HUES6 (cell line): Measurements from ENCODE around the gene KCTD18.

Experiments used
- H3K27ac ChIP-seq: 2 replicates; pipeline ENCODE4 v1.7.0; 2013; ENCODE audit warnings: low read depth, mild to moderate bottlenecking, low read length, inconsistent platforms
- H3K27me3 ChIP-seq: 2 replicates; pipeline ENCODE4 v1.6.1; 2013; ENCODE audit warnings: low read length; ENCODE audit not compliant: control insufficient read depth, insufficient read depth
- H3K36me3 ChIP-seq: 2 replicates; pipeline ENCODE4 v1.6.1; 2013; ENCODE audit warnings: low read length; ENCODE audit not compliant: control insufficient read depth, insufficient read depth
- H3K4me1 ChIP-seq: 2 replicates; pipeline ENCODE4 v1.6.1; 2013; ENCODE audit warnings: low read length; ENCODE audit not compliant: control insufficient read depth, insufficient read depth
- H3K4me3 ChIP-seq: 2 replicates; pipeline ENCODE4 v1.5.1; 2013; ENCODE audit warnings: low read depth, low read length
- H3K9ac ChIP-seq: one replicate; pipeline ENCODE4 v1.6.1; 2013; ENCODE audit warnings: mild to moderate bottlenecking, low read length
- H3K9me3 ChIP-seq: 2 replicates; pipeline ENCODE4 v1.6.1; 2013; ENCODE audit warnings: low read depth, low read length; ENCODE audit not compliant: control insufficient read depth, insufficient read depth

KCTD18 gene

DNA sequence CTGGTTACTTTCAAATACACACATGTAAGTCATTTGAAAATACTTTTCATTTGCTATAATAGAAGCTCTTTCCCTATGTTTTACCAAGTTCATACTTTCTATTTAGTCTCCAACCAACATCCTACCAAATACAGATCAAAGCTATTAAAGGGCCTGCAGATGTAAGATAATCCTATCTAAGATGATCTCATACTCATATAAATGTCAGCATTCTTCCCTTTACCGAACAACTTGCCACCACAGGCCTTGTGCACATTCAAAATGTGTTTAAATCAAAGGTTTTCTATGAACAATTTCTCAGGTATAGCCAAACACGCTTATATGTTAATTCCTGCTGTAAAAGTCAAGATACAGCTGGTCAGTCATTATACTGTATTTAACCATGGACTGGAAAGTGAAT lies 23.3 kb downstream of the KCTD18 start:
- Histone ChIP-seq H3K27me3 (no peaks in the 10 kb centered on the region), H3K9ac (no peak overlapping the region), H3K9me3 (no peaks in the 10 kb centered on the region), H3K4me1 (peaks cover 6% of the 10 kb centered on the region; the same call in 1 of the 2 replicates), H3K36me3 (peaks cover 5% of the 10 kb centered on the region; the same call in 1 of the 2 replicates), H3K27ac (no peak overlapping the region), H3K4me3 (no peak overlapping the region)

DNA sequence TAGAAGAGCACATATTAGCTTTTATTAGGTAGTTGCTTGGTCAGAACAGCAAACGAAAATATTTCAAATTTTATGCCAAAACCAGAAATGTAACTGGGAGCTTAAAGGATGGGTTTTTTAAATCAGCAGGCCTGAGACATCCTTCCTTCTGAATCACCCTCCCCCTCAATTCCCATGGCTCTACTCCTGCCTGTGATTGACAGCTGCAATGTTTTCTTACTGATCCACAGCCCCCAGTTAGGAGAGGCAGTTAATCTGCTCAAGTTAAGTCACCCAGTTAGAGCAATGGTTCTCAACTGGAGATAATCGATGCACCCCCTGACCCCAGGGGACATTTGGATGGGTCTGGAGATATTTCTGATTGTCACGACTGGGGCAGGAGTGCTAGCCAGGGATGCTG lies 24.9 kb downstream of the KCTD18 start:
- peaks cover 17% of the 10 kb centered on the region for H3K4me1 ChIP-seq
- no peaks in the 10 kb centered on the region for H3K9me3 ChIP-seq
- no peak overlapping the region for H3K27ac ChIP-seq
- no peak overlapping the region for H3K9ac ChIP-seq
- 0 out of 2 replicates have a peak, but pooled peaks cover 3% of the 10 kb centered on the region for H3K36me3 ChIP-seq
- no peak overlapping the region for H3K4me3 ChIP-seq
- no peaks in the 10 kb centered on the region for H3K27me3 ChIP-seq

DNA sequence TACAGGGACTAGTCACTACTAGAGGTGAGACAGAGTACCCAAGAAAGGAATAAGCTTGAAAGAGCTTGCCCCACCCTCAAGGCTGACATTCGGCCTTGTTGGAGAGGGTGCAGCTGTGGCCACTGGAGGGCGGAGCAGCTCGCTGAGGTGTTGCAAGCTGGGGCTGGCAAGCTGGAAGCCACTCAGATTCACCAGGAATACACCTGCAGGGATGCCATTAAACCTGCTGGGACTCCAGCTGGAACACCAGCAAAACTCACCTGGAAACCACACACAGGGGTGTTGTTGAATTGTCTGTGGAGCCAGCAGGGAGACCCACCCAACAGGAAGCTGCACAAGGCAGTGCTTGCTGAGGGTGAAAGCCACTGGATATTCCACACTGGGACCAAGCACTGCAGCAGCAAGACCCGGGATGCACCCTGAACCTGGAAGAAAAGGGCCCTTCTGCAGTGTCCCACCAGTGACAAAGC lies 26.1 kb downstream of the KCTD18 start:
- H3K4me3 ChIP-seq, result no peak overlapping the region
- no peak overlapping the region for H3K27ac ChIP-seq
- peaks cover 12% of the 10 kb centered on the region for H3K36me3 ChIP-seq
- H3K4me1 ChIP-seq, result peaks cover 17% of the 10 kb centered on the region
- H3K9me3 ChIP-seq, result no peaks in the 10 kb centered on the region
- H3K9ac ChIP-seq, result no peak overlapping the region
- no peaks in the 10 kb centered on the region for H3K27me3 ChIP-seq

DNA sequence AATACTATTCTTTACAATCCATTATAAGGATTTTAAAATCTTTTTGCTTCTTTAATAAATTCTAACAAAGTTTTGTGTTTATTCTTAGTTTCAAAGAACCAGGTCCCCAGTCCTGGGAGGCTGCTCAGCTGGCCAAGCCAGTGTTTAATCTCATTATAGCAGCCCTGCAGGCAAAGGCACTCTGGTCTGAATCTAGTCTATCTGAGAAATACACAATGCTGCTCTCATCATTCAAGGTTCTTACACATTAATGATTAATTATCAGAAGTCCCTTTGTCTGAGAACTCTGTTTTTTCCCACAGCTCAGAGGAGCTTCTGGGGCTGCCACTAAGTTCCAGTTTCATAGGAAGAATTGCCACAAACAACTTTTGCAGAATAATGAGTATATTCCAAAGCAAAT lies 27.7 kb downstream of the KCTD18 start:
- Histone ChIP-seq H3K4me3 (no peak overlapping the region), H3K9me3 (no peaks in the 10 kb centered on the region), H3K9ac (no peak overlapping the region), H3K36me3 (peaks cover 24% of the 10 kb centered on the region), H3K27ac (no peak overlapping the region), H3K4me1 (peaks cover 17% of the 10 kb centered on the region), H3K27me3 (no peaks in the 10 kb centered on the region)

DNA sequence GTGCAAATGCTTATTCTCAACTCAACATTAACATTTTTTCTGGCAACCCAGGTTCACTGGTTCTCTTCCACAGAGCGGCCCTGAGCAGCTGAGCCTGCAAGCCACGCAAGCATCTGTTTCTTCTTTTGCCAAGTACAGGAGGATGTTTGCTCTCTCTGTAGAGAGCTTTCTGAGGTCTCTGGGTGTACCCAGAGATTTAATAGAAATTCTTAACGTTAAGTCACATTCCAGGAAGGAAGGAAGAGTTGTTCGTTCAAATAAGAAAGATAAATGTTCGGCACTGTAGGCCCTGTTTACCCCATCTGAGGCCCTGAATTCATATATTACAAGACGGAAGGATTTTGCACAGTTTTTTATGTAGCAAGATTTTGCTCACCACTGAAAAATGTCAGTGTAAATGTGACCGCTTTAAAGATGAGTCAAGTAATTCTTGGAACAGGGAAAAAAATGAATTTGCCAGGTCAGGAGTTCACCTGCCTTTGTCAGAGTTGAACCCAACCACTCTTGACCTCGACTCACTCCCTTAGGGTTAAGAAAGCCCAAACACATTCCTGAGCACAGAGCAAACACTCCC lies 30.1 kb downstream of the KCTD18 start:
- H3K27ac ChIP-seq, result no peak overlapping the region

DNA sequence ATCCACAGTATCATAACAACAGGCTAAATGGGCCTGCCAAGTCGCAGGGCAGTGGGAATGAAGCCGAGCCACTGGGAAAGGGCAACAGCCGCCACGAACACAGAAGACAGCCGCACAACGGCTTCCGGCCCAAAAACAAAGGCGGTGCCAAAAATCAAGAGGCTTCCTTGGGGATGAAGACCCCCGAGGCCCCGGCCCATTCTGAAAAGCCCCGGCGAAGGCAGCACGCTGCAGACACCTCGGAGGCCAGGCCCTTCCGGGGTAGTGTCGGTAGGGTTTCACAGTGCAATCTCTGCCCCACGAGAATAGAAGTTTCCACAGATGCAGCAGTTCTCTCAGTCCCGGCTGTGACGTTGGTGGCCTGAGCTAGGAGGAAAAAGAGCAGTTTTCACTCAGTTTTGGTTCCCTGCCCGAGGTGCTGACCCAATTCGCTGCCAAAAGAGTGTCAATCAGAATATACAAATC lies 32.2 kb downstream of the KCTD18 start:
- Histone ChIP-seq H3K9me3 (no peaks in the 10 kb centered on the region), H3K36me3 (peaks cover 60% of the 10 kb centered on the region), H3K27me3 (no peaks in the 10 kb centered on the region), H3K4me3 (no peak overlapping the region), H3K9ac (no peak overlapping the region), H3K4me1 (peaks cover 11% of the 10 kb centered on the region), H3K27ac (no peak overlapping the region)

More for the DNA sequence above, 30.1 kb downstream of the KCTD18 start:
- Histone ChIP-seq H3K9me3 (no peaks in the 10 kb centered on the region), H3K4me3 (no peak overlapping the region), H3K4me1 (peaks cover 17% of the 10 kb centered on the region), H3K36me3 (peaks cover 43% of the 10 kb centered on the region), H3K9ac (no peak overlapping the region), H3K27me3 (no peaks in the 10 kb centered on the region)

DNA sequence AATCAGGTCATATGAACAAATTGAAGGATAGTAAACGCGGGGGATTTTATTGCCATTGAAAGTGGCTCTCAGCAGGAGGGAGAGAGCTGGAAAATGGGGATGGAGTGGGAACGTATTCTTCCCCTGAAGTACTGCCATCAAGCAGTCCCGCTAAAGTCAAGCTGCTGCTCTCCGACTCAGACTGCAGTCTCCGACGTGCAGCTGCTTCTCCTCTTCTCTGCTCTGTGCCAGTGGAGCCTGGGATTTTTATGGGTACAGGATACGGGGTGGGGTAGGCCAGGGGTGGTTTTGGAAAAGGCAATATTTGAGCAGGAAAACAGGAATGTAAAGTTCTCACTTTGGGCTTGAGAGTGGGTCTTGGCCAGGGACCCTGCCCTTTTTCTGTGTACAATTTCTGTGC lies 33.0 kb downstream of the KCTD18 start:
- Histone ChIP-seq H3K9me3 (no peaks in the 10 kb centered on the region), H3K4me1 (peaks cover 11% of the 10 kb centered on the region), H3K36me3 (peaks cover 68% of the 10 kb centered on the region), H3K9ac (no peak overlapping the region), H3K27ac (no peak overlapping the region), H3K27me3 (no peaks in the 10 kb centered on the region), H3K4me3 (no peak overlapping the region)

DNA sequence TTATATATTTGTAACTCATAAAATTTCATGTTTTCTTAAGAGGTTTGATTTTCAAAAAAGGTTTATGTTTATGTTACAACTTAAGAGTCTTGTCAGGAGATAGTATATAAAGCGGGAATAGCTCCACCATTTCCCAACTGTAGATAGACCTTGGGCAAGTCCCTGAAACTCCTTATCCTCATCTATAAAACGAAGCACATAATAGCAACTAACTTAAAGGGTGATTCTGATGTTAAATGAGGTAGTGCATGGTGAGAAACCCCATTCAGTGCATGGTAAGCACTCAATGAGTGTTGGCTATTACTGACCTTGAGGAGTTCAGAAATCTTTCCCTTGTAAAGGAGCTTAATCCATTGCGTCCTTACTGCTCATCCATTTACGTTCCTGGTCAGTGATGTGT lies 34.1 kb downstream of the KCTD18 start:
- Histone ChIP-seq H3K4me1 (peaks cover 6% of the 10 kb centered on the region), H3K4me3 (no peak overlapping the region), H3K9ac (no peak overlapping the region), H3K27ac (no peak overlapping the region), H3K36me3 (peaks cover 76% of the 10 kb centered on the region), H3K27me3 (no peaks in the 10 kb centered on the region), H3K9me3 (no peaks in the 10 kb centered on the region)

DNA sequence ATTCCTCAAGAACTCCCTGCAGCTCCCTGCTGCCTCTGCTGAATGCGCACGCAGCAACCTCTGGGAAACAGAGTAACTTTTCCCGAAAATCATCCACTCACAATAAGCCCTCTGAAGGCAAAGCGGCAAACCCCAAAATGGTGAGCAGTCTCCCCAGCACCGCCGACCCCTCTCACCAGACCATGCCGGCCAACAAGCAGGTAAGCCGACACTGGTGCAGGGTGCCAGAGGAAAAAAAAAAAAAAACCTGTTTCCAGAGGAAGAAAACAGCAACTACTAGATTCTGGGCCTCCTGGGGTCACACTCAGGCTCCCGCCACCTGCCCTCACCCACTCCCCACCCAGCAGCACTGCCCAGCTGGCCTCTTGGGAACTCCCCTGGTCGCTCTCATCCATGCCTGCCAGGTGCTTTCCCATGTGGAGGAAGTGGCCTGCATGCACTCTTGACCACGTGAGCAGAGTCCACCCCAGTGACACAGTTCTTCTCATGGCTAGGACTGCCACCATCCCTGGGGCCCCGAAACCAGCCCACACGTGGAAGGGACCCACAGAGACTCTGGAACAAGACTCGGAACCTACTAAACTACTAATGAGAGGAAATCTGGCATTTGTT lies 36.9 kb downstream of the KCTD18 start:
- no peak overlapping the region for H3K27ac ChIP-seq
- H3K36me3 ChIP-seq, result peaks cover 85% of the 10 kb centered on the region

DNA sequence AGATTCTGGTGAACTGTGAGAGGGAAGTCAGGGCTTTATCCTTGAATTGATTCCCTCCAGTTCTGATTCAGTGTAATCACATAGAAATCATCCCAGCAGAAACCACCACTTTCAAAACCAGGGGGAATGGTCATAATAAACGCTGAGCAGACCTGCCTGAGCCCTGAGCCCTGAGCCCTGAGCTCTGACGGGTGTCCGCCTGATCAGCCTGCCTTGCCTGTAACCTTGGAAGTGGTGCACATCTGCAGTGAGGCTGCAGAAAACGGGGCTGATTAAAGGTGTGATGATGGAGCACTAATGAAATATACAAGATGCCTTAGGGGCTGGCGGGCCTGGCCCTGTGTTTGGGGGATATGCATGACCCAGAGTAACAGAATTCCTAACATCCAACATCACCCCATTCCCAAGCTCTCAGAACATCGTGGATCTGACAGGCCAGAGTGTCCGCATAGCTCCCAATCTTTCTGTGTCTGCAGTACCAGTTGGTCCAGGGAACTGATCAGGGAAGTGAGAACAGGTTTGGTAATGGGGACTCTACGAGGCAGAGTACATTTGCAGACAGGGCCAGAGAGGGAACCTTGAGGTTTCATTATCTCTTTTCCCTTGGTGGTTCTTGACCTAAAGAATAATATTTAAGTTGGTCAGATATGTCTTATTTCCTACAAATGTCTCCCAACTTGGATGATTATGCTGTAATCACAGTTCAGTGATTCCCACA lies 37.8 kb downstream of the KCTD18 start:
- Histone ChIP-seq H3K9ac (no peak overlapping the region), H3K9me3 (no peaks in the 10 kb centered on the region), H3K4me1 (peaks cover 7% of the 10 kb centered on the region; the same call in 1 of the 2 replicates), H3K27me3 (no peaks in the 10 kb centered on the region), H3K27ac (no peak overlapping the region), H3K4me3 (no peak overlapping the region), H3K36me3 (peaks cover 88% of the 10 kb centered on the region)

More for the DNA sequence above, 36.9 kb downstream of the KCTD18 start:
- Histone ChIP-seq H3K9ac (no peak overlapping the region), H3K27me3 (no peaks in the 10 kb centered on the region), H3K4me1 (peaks cover 7% of the 10 kb centered on the region; the same call in 1 of the 2 replicates), H3K9me3 (no peaks in the 10 kb centered on the region), H3K4me3 (no peak overlapping the region)

DNA sequence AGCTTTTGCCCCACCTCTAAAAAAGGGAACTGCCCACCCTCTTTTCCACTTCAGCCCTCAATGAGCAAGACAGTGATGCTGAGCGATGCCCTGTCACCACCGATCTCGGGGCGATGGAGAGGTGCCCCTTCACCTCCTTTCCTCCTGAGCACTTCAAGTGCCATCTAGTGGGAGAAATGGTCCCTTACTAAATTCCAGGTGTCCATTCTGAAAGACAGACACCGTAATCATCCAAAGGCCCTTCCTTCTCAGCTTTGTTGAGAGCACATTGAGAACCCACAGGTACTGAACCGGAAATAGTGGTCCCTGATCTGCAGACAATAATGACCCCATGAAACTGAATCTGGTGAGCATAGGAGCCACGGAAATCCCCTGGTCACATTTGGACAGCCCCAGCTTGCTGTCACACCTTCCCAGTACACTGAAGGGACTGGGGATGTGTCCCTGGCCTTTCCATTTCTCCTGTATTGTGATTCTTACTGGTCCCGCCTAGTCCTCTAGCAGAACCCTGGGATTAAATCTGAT lies 38.5 kb downstream of the KCTD18 start:
- H3K27me3 ChIP-seq, result no peaks in the 10 kb centered on the region
- peaks cover 7% of the 10 kb centered on the region; the same call in 1 of the 2 replicates for H3K4me1 ChIP-seq
- peaks cover 86% of the 10 kb centered on the region for H3K36me3 ChIP-seq
- no peaks in the 10 kb centered on the region for H3K9me3 ChIP-seq
- no peak overlapping the region for H3K9ac ChIP-seq
- H3K4me3 ChIP-seq, result no peak overlapping the region
- no peak overlapping the region for H3K27ac ChIP-seq
